HG02642 (cell line): Measurements from ENCODE around the gene METTL16.
"Not testable (repeated sequence)": the region's sequence is repeated elsewhere in the genome, so short reads cannot be mapped to it uniquely, and the experiment has no call there.

Source experiments
- ATAC-seq: cut with Tn5 transposase; IDR thresholded peaks from one replicate; pipeline ENCODE4 v1.9.1; 2021; ENCODE audit warnings: mild to moderate bottlenecking; ENCODE audit not compliant: unreplicated experiment, poor library complexity

Gene METTL16

GRCh38 chr17:2453325-2453724, 58.4 kb downstream of the METTL16 start:
- no peak for ATAC-seq

- no peak for ATAC-seq
Measured at GRCh38 chr17:2452216-2452750, 59.4 kb downstream of the METTL16 start.

- no peak for ATAC-seq
Measured at GRCh38 chr17:2450016-2450650, 61.6 kb downstream of the METTL16 start.

GRCh38 chr17:2449486-2449885, 62.2 kb downstream of the METTL16 start:
- no peak for ATAC-seq

- not testable (repeated sequence) for ATAC-seq
Measured at GRCh38 chr17:2447479-2447878, 64.2 kb downstream of the METTL16 start.

GRCh38 chr17:2445638-2446037, 66.0 kb downstream of the METTL16 start:
- ATAC-seq = no peak

GRCh38 chr17:2444382-2444781, 67.3 kb downstream of the METTL16 start:
- ATAC-seq = no peak

- ATAC-seq = no peak
Measured at GRCh38 chr17:2442166-2442565, 69.5 kb downstream of the METTL16 start.

GRCh38 chr17:2440930-2441329, 70.8 kb downstream of the METTL16 start:
- ATAC-seq = no peak

GRCh38 chr17:2439997-2440396, 71.7 kb downstream of the METTL16 start:
- ATAC-seq = not testable (repeated sequence)

- ATAC-seq = no peak
Measured at GRCh38 chr17:2438823-2439222, 72.9 kb downstream of the METTL16 start.

GRCh38 chr17:2436316-2436905, 75.3 kb downstream of the METTL16 start:
- ATAC-seq = no peak

GRCh38 chr17:2435862-2436261, 75.8 kb downstream of the METTL16 start:
- ATAC-seq = no peak

GRCh38 chr17:2435181-2435741, 76.4 kb downstream of the METTL16 start:
- no peak for ATAC-seq

GRCh38 chr17:2433696-2434095, 78.0 kb downstream of the METTL16 start:
- ATAC-seq = no peak

- ATAC-seq = no peak
Measured at GRCh38 chr17:2427910-2428309, 83.8 kb downstream of the METTL16 start.

GRCh38 chr17:2427215-2427614, 84.5 kb downstream of the METTL16 start:
- ATAC-seq = no peak

GRCh38 chr17:2423271-2423670, 88.4 kb downstream of the METTL16 start:
- ATAC-seq = no peak

GRCh38 chr17:2421315-2422147, 90.2 kb downstream of the METTL16 start:
- ATAC-seq = no peak

GRCh38 chr17:2420176-2420575, 91.5 kb downstream of the METTL16 start:
- no peak for ATAC-seq

- no peak for ATAC-seq
Measured at GRCh38 chr17:2419486-2419885, 92.2 kb downstream of the METTL16 start.
